Loucy (cell line): ENCODE data around the gene FKBP1B.

ENCODE experiments used
- CTCF ChIP-seq: fragments of 200-600 bp; sonication (generic); conservative IDR thresholded peaks from 2 replicates; pipeline ENCODE4 v1.5.1; 2014; ENCODE audit warnings: mild to moderate bottlenecking, antibody characterized with exemption, low read length
- EZH2phosphoT487 ChIP-seq: fragments of 200-600 bp; IDR thresholded peaks from 2 replicates; pipeline ENCODE4 v1.6.1; 2018; ENCODE audit warnings: antibody characterized with exemption, mild to moderate bottlenecking, moderate library complexity, borderline replicate concordance

GRCh38 chr2:24048769-24049484 is 614 bp upstream of the FKBP1B start:
- no peak for TF ChIP-seq CTCF
- no peak for TF ChIP-seq EZH2phosphoT487
